ENCODE data around the gene ZNF32. TPM values are rescaled to one million over a fixed set of nuclear protein-coding genes. Genes with fewer than 3 reads are reported as not detected.

The ZNF32 gene
- total and polyA plus RNA-seq, 2 donors (not counting 3 experiments of a cell fraction or from before 2014, with no cell fraction given), result 12.5 to 14.4 TPM

DNA sequence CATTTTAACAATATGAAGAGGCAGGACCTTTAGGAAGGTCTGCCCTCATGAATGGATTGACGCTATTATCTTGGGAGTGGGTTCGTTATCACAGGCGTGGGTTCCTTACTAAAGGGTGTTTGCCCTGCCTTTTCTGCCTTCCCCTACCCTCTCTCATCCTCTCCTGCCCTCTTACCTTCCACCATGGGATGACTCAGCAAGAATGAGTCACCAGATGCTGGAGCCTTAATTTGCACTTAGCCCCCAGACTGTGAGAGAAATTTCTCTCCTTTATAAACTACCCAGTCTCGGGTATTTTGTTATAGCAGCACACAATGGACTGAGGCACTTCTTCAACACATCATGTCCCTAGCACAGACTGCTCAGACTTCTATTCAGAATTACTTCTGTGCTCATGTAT, 31.4 kb upstream of the ZNF32 start:
- intact Hi-C loops (cut with micrococcal nuclease) (no loop called here), dilution Hi-C loops (cut with MboI; ENCODE audit: extremely low pct_ligation_motif_present, low sequenced_read_pairs) (no loop called here)
- peaks cover 0 to 6% of the 10 kb centered on the region in 2 experiments for H3K27me3 ChIP-seq (ENCODE audit: control insufficient read depth in 2 of 2, insufficient read depth in 2 of 2, low read length in 2 of 2)
- H3K9me1 ChIP-seq (replicated peaks; ENCODE audit: control insufficient read depth, extremely low read depth, insufficient read depth, low read length), result no peaks in the 10 kb centered on the region
- TF ChIP-seq, protein P1, sequence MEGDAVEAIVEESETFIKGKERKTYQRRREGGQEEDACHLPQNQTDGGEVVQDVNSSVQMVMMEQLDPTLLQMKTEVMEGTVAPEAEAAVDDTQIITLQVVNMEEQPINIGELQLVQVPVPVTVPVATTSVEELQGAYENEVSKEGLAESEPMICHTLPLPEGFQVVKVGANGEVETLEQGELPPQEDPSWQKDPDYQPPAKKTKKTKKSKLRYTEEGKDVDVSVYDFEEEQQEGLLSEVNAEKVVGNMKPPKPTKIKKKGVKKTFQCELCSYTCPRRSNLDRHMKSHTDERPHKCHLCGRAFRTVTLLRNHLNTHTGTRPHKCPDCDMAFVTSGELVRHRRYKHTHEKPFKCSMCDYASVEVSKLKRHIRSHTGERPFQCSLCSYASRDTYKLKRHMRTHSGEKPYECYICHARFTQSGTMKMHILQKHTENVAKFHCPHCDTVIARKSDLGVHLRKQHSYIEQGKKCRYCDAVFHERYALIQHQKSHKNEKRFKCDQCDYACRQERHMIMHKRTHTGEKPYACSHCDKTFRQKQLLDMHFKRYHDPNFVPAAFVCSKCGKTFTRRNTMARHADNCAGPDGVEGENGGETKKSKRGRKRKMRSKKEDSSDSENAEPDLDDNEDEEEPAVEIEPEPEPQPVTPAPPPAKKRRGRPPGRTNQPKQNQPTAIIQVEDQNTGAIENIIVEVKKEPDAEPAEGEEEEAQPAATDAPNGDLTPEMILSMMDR (IDR thresholded peaks at IDR 0.05; ENCODE audit: extremely low read depth in 1 of 2, insufficient read depth in 1 of 2, low read depth in 1 of 2, low read length in 2 of 2), result no peak
- TF ChIP-seq POLR2A (IDR thresholded peaks at IDR 0.05; ENCODE audit: low read depth, low read length) (no peak), POLR2AphosphoS5 (IDR thresholded peaks at IDR 0.05; ENCODE audit: insufficient read depth, low read depth, low read length) (no peak), MYC (IDR thresholded peaks at IDR 0.05; ENCODE audit: low read depth, low read length) (no peak), GATA2 (IDR thresholded peaks at IDR 0.05; ENCODE audit: insufficient read depth, insufficient read length, low read depth, low read length) (no peak), FOS (IDR thresholded peaks at IDR 0.05; ENCODE audit: borderline replicate concordance, insufficient read depth, low read length) (peak; percentile 59), JUN (IDR thresholded peaks at IDR 0.05; ENCODE audit: borderline replicate concordance, insufficient read depth, insufficient read length, low read depth) (peak; percentile 25), EZH2 (IDR thresholded peaks at IDR 0.05; ENCODE audit: borderline replicate concordance, low read depth, low read length, severe bottlenecking) (no peak)
- TF ChIP-seq, protein P2, sequence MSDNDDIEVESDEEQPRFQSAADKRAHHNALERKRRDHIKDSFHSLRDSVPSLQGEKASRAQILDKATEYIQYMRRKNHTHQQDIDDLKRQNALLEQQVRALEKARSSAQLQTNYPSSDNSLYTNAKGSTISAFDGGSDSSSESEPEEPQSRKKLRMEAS (IDR thresholded peaks at IDR 0.05; ENCODE audit: insufficient read depth, insufficient read length), result no peak
- no TSS peak for BruUV-seq (replicated peaks)
- H3K9ac ChIP-seq (replicated peaks; ENCODE audit: extremely low read depth, insufficient read depth, low read length), result no peak overlapping the region
- no peak for DNase-seq (ENCODE audit: low read depth, low spot score)
- CTCF ChIA-PET, result interaction anchor here (0.8 to 1.3 kb wide), 2 partner anchors 10 to 707 kb away, joined by 3 read pairs; no protein-coding TSS in a partner anchor
- FAIRE-seq, result no peak
- no peaks in the 10 kb centered on the region for H4K20me1 ChIP-seq (replicated peaks; ENCODE audit: control insufficient read depth, extremely low read depth, insufficient read depth, low read length)
- H3K27ac ChIP-seq (ENCODE audit: insufficient read depth, low read depth, low read length), result no peak overlapping the region
- H2AFZ ChIP-seq (ENCODE audit: low read depth, low read length), result no peak overlapping the region
- no peaks in the 10 kb centered on the region for H3K79me2 ChIP-seq (ENCODE audit: control insufficient read depth, insufficient read depth, low read length)
- H3K4me2 ChIP-seq (ENCODE audit: insufficient read depth, low read length), result no peak overlapping the region
- no peaks in the 10 kb centered on the region for H3K36me3 ChIP-seq (ENCODE audit: control insufficient read depth in 2 of 2, extremely low read depth in 1 of 2, insufficient read depth in 2 of 2, low read length in 2 of 2)
- POLR2A ChIA-PET, result no interaction called here
- no peak overlapping the region for H3K4me3 ChIP-seq (replicated peaks in 1 of 3; ENCODE audit: insufficient read depth in 1 of 3, low read depth in 1 of 3, low read length in 3 of 3)
- H3K4me1 ChIP-seq (ENCODE audit: control insufficient read depth, extremely low read depth, insufficient read depth, low read length), result no peaks in the 10 kb centered on the region
- no peaks in the 10 kb centered on the region for H3K9me3 ChIP-seq (replicated peaks; ENCODE audit: control insufficient read depth, insufficient read depth, low read length)
